DMS79 (cell line): ENCODE data around the gene FBLN7.
"Not testable (repeated sequence)": the region's sequence is repeated elsewhere in the genome, so short reads cannot be mapped to it uniquely, and the experiment has no call there.

Source experiments
- DNase-seq: peaks from one replicate; lab custom pipeline; 2025; lab: John Stamatoyannopoulos, UW

Gene FBLN7

DNA sequence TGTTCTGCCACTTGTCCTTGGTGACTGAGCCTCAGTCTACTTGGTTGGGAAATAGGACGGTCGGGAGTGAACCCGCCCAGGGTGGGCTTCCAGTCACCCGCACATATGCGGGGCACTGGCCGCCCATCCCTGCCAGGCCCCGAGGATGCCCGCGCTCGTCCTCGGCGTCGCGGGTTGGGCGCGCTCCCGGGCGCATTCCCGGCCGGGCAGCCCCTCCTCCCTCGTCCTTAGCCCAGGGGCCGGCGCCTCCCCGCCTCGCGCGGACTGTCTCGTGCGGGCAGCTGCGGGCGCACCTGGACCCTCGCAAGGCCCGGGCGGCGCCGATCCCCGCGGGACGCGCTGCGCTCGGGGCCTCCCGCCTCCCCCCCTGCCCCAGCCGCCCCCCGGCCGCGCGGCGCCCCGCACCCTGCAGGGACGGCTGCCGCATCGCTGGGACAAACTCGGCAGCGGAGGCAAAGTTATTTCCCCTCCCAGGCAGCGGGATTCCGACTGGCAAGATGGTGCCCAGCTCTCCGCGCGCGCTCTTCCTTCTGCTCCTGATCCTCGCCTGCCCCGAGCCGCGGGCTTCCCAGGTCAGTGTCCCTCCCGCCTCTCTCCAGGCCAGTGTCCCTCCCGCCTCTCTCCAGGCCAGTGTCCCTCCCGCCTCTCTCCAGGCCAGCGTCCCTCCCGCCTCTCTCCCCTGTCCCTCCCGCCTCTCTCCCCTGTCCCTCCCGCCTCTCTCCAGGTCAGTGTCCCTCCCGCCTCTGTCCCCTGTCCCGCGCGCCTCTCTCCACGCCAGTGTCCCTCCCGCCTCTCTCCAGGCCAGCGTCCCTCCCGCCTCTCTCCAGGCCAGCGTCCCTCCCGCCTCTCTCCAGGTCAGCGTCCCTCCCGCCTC is at the start of gene FBLN7:
FBLN7 (plus strand) TSS at position 227 of the 874 bp plus-strand sequence; CDS start at position 498, 271 bp downstream.
- DNase-seq = no peak

GRCh38 chr2:112089375-112089774 is 48.8 kb upstream of the FBLN7 start:
- no peak for DNase-seq

GRCh38 chr2:112092286-112093041 is 45.7 kb upstream of the FBLN7 start:
- no peak for DNase-seq

- DNase-seq = no peak
Observed at GRCh38 chr2:112093216-112093615, 45.0 kb upstream of the FBLN7 start.

- no peak for DNase-seq
Observed at GRCh38 chr2:112095681-112096080, 42.5 kb upstream of the FBLN7 start.

DNA sequence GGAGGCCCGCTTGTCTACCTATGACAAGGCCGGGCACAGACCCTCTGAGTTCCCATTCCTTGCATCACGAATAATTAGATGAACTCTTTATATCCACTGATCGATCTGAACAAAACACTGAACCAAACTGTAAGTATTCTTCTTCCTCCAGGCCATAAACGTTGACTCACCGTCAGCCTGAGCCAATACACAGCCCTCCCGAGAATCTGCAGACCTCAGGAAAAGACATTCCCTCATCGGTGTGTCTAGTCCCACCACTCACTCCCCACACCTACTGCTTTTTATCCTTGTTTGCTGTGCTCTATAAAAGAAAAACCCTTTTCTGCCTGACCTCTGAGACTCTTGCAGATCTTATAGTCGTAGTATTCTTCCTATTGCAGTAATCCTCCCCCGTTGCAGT is 42.1 kb upstream of the FBLN7 start:
- no peak for DNase-seq

GRCh38 chr2:112108178-112108832 is 29.9 kb upstream of the FBLN7 start:
- DNase-seq = no peak

DNA sequence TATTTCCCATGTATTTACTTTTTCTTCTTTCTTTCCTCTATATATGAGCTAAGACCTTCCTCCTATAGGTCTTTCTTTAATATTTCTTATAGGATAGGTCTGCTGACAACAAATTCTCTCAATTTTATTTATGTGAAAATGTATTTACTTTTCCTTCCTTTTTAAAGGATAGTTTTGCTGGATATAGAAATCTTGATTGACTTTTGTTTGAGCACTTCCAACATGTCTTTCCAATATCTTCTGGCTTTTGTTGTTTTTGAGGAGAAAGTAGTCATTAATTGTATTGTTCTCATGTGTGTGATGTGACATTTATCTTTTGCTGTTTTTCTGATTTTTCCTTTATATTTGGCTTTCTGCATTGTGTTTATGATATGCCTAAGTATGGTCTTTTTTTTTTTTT is 28.9 kb upstream of the FBLN7 start:
- no peak for DNase-seq

GRCh38 chr2:112110966-112111365 is 27.2 kb upstream of the FBLN7 start:
- DNase-seq = no peak

- not testable (repeated sequence) for DNase-seq
Observed at GRCh38 chr2:112113354-112113753, 24.8 kb upstream of the FBLN7 start.

- no peak for DNase-seq
Observed at GRCh38 chr2:112118148-112118547, 20.0 kb upstream of the FBLN7 start.

- DNase-seq = peak; percentile 5
Observed at GRCh38 chr2:112121682-112122254, 16.4 kb upstream of the FBLN7 start.

- DNase-seq = no peak
Observed at GRCh38 chr2:112129060-112129459, 9.1 kb upstream of the FBLN7 start.

- no peak for DNase-seq
Observed at GRCh38 chr2:112133344-112133743, 4.8 kb upstream of the FBLN7 start.

DNA sequence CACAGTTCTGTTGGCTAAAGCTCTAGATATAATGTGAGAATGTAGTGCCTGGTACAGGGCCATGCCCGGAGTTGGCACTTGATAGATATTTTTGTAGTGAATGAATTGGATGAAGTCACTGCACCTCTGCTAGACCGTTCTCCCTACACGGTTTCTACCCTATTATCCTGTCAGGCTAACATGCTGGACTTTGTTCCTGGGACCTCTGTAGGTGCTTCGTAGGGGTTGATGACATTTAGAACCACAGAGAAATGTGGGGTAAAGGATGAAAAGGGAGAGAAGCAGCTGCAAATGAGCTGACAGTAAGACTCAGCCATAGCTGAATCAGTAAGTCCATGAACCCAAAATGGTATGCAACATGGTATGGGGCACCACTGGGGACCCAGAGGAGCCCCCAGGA is 4.1 kb upstream of the FBLN7 start:
- no peak for DNase-seq

GRCh38 chr2:112136096-112136495 is 2.1 kb upstream of the FBLN7 start:
- DNase-seq = no peak

DNA sequence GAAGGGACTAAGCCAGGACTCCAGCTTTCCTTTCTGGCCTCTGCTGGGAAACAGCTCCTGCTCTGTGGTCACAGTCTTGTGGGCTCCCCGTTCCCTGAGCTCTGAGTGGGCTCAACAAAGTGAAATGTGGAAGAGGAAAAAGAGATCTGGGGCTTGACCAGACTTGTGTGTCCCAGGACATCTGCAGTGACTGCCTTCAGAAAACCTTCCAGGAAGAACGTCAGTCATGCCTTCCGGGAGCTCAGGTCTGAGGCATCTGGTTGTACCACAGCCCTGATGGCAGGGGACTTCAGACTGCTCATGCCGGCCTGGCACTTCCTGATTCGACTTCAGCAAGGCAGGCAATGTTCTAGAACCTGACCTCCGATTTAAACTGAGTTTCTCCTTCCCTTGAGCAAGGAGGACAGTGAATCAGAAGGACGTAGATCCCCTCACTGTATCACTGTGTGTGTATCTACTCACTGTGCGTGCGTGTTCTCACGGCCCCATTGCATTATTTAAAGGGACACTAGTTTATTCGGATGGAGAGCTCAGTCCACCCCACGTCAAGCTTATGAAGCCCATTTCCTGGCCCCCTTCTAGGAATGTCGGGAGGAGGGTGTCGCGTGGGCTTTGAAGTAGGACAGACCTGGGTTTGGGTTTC is 548 bp upstream of the FBLN7 start:
- DNase-seq = peak; percentile 36

DNA sequence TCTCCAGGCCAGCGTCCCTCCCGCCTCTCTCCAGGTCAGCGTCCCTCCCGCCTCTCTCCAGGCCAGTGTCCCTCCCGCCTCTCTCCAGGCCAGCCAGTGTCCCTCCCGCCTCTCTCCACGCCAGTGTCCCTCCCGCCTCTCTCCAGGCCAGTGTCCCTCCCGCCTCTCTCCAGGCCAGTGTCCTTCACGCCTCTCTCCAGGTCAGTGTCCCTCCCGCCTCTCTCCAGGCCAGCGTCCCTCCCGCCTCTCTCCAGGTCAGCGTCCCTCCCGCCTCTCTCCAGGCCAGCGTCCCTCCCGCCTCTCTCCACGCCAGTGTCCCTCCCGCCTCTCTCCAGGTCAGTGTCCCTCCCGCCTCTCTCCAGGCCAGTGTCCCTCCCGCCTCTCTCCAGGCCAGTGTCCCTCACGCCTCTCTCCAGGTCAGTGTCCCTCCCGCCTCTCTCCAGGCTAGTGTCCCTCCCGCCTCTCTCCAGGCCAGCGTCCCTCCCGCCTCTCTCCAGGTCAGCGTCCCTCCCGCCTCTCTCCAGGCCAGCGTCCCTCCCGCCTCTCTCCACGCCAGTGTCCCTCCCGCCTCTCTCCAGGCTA is 939 bp downstream of the FBLN7 start:
- DNase-seq = not testable (repeated sequence)

DNA sequence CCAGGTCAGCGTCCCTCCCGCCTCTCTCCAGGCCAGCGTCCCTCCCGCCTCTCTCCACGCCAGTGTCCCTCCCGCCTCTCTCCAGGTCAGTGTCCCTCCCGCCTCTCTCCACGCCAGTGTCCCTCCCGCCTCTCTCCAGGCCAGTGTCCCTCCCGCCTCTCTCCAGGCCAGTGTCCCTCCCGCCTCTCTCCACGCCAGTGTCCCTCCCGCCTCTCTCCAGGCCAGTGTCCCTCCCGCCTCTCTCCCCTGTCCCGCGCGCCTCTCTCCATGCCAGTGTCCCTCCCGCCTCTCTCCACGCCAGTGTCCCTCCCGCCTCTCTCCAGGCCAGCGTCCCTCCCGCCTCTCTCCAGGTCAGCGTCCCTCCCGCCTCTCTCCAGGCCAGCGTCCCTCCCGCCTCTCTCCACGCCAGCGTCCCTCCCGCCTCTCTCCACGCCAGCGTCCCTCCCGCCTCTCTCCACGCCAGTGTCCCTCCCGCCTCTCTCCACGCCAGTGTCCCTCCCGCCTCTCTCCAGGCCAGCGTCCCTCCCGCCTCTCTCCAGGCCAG is 1.5 kb downstream of the FBLN7 start:
- not testable (repeated sequence) for DNase-seq

DNA sequence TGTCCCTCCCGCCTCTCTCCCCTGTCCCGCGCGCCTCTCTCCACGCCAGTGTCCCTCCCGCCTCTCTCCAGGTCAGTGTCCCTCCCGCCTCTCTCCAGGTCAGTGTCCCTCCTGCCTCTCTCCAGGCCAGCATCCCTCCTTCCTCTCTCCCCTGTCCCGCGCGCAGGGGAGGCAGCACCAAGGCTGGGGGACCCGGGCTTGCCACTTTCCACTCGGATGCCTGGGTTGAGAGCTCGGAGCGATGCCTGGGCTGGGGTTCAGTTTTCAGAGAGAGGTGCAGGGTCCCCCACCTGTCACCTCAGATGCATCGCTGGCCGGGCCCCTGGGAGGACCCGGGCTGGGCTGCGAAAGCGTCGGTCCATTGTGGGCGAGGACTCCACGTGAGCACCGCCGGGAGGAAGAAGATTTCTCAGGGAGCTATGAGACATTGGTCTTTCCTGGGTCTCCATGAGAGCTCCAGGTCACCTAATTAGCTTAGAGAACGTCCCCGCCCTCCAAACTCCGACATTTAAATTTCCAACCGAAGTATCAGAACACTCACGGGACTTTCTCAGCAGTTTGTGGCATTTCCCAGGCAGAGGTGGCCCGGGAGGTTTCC is 2.1 kb downstream of the FBLN7 start:
- DNase-seq = no peak
